A673 (cell line): ENCODE results near the gene TMOD4.
"Not testable (repeated sequence)": the region's sequence is repeated elsewhere in the genome, so short reads cannot be mapped to it uniquely, and the experiment has no call there.

Experiments used
- EZH2 ChIP-seq: fragments of 200-600 bp; sonication (generic); IDR thresholded peaks from 2 replicates; pipeline ENCODE4 v1.6.1; 2017; ENCODE audit warnings: borderline replicate concordance, low read depth, mild to moderate bottlenecking, mixed read lengths, antibody characterized with exemption, low read length; ENCODE audit not compliant: poor library complexity, severe bottlenecking
- TF ChIP-seq, protein P1 (sequence below): fragments of 300-800, 200-600 bp; sonication (generic); conservative IDR thresholded peaks from 2 replicates; pipeline ENCODE4 v1.5.1; 2017; ENCODE audit warnings: low read depth, mild to moderate bottlenecking, antibody characterized with exemption, low read length, moderate library complexity, mixed read lengths

DNA sequence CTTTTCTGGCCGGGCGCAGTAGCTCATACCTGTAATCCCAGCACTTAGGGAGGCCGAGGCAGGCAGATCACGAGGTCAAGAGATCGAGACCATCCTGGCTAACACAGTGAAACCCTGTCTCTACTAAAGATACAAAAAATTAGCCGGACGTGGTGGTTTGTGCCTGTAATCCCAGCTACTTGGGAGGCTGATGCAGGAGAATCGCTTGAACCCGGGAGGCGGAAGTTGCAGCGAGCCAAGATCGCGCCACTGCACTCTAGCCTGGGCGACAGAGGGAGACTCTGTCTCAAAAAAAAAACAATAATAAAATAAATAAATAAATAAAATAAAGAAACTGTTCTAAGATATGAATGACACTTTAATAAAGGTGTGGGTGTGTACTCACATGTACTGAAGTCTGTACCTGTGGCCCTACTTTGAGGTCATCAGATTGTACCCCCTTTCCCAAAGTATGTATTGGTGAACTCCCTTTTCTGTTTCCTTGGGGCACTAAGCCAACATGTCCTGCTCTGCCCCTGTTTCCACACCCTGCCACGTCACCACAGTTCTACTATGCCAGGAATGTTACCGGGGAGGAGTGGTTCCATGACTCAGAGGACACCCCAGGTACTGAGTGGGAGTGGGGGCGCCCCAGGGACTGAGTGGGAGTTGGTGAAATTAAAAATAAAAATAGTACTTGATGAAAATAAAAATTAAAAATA is 19.3 kb upstream of the TMOD4 start:
- TF ChIP-seq, protein P1, sequence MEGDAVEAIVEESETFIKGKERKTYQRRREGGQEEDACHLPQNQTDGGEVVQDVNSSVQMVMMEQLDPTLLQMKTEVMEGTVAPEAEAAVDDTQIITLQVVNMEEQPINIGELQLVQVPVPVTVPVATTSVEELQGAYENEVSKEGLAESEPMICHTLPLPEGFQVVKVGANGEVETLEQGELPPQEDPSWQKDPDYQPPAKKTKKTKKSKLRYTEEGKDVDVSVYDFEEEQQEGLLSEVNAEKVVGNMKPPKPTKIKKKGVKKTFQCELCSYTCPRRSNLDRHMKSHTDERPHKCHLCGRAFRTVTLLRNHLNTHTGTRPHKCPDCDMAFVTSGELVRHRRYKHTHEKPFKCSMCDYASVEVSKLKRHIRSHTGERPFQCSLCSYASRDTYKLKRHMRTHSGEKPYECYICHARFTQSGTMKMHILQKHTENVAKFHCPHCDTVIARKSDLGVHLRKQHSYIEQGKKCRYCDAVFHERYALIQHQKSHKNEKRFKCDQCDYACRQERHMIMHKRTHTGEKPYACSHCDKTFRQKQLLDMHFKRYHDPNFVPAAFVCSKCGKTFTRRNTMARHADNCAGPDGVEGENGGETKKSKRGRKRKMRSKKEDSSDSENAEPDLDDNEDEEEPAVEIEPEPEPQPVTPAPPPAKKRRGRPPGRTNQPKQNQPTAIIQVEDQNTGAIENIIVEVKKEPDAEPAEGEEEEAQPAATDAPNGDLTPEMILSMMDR, result not testable (repeated sequence)
- TF ChIP-seq EZH2, result not testable (repeated sequence)
